Measurements from ENCODE around the gene MDFIC. TPM values are rescaled to one million over a fixed set of nuclear protein-coding genes. Genes with fewer than 3 reads are reported as not detected.

The MDFIC gene
- total and polyA plus RNA-seq, 4 experiments from 2014 or later = 68.1 to 194 (median 129) TPM

GRCh38 chr7:114931656-114932011, 9.7 kb downstream of the MDFIC start:
- no peaks in the 10 kb centered on the region for H3K27me3 ChIP-seq (ENCODE audit: insufficient read depth, low read length)
- peak; percentile 49 to 73 (median 52) for DNase-seq
- peak overlapping the region in 4 of 7 donors; percentile 91 to 94 (median 92) for H3K27ac Mint-ChIP-seq
- H3K27me3 Mint-ChIP-seq = no peaks in the 10 kb centered on the region
- peaks cover 96% of the 10 kb centered on the region for H3K4me1 ChIP-seq (ENCODE audit: insufficient read depth, low read length)
- ChIA-PET CTCF (ENCODE audit: partially characterized antibody) (interaction anchor here (1.0 to 2.0 kb wide), 7 partner anchors 8 to 68 kb away, joined by 3 to 8 read pairs (median 4); no protein-coding TSS in a partner anchor), POLR2A (ENCODE audit: partially characterized antibody) (interaction anchor here (0.9 to 7.3 kb wide), 6 partner anchors 8 to 77 kb away, joined by 3 to 74 read pairs (median 4); partner anchors contain the start of gene MDFIC)
- peaks cover 6 to 52% (median 24%) of the 10 kb centered on the region in 4 donors for H3K4me1 Mint-ChIP-seq
- no peaks in the 10 kb centered on the region for H3K36me3 ChIP-seq (ENCODE audit: insufficient read depth, low read length)
- H3K9me3 Mint-ChIP-seq = no peaks in the 10 kb centered on the region
- peaks cover 0 to 8% of the 10 kb centered on the region in 2 donors for H3K36me3 Mint-ChIP-seq
- intact Hi-C loops (cut with micrococcal nuclease) = loop anchor here (1.0 to 5.0 kb wide), 3 partner anchors 8 to 36 kb away; no protein-coding TSS in a partner anchor
- H3K9me3 ChIP-seq (ENCODE audit: control insufficient read depth in 1 of 2, low read length in 2 of 2) = no peaks in the 10 kb centered on the region
- peak overlapping the region; percentile 54 to 62 for H3K4me3 ChIP-seq (ENCODE audit: low read length in 2 of 2)
- peak overlapping the region; percentile 59 for H3K27ac ChIP-seq (ENCODE audit: low read depth, low read length)
- H3K4me3 Mint-ChIP-seq = peak overlapping the region in 2 of 8 donors; percentile 79 to 89

- peak overlapping the region; percentile 59 for H3K27ac ChIP-seq (ENCODE audit: low read depth, low read length)
- no peaks in the 10 kb centered on the region for H3K27me3 ChIP-seq (ENCODE audit: insufficient read depth, low read length)
- H3K36me3 ChIP-seq (ENCODE audit: insufficient read depth, low read length) = no peaks in the 10 kb centered on the region
- H3K9me3 ChIP-seq (ENCODE audit: control insufficient read depth in 1 of 2, low read length in 2 of 2) = no peaks in the 10 kb centered on the region
- intact Hi-C loops (cut with micrococcal nuclease) = loop anchor here (2.0 to 5.0 kb wide), 2 partner anchors 16 to 34 kb away; no protein-coding TSS in a partner anchor
- DNase-seq = no peak
- Mint-ChIP-seq H3K9me3 (no peaks in the 10 kb centered on the region), H3K4me1 (peaks cover 8 to 52% (median 27%) of the 10 kb centered on the region in 4 donors), H3K4me3 (peak overlapping the region in 3 of 8 donors; percentile 66 to 89 (median 79)), H3K27ac (peak overlapping the region in 5 of 7 donors; percentile 91 to 94 (median 91)), H3K36me3 (peaks cover 4 to 8% of the 10 kb centered on the region in 2 donors), H3K27me3 (no peaks in the 10 kb centered on the region)
- peaks cover 92% of the 10 kb centered on the region for H3K4me1 ChIP-seq (ENCODE audit: insufficient read depth, low read length)
- POLR2A ChIA-PET (ENCODE audit: partially characterized antibody) = interaction anchor here (0.8 to 7.3 kb wide), 5 partner anchors 10 to 43 kb away, joined by 3 to 74 read pairs (median 5); partner anchors contain the start of gene MDFIC
- CTCF ChIA-PET (ENCODE audit: partially characterized antibody) = interaction anchor here (0.9 to 2.0 kb wide), 6 partner anchors 9 to 68 kb away, joined by 3 to 8 read pairs (median 6); no protein-coding TSS in a partner anchor
- peak overlapping the region in 1 of 2 donors; percentile 62 for H3K4me3 ChIP-seq (ENCODE audit: low read length in 2 of 2)
Measured at GRCh38 chr7:114932991-114933390, 11.1 kb downstream of the MDFIC start.

GRCh38 chr7:114933658-114934057, 11.8 kb downstream of the MDFIC start:
- H3K27ac Mint-ChIP-seq = peak overlapping the region in 6 of 7 donors; percentile 2 to 92 (median 74)
- Histone ChIP-seq H3K4me3 (ENCODE audit: low read length in 2 of 2) (no peak overlapping the region), H3K9me3 (ENCODE audit: control insufficient read depth in 1 of 2, low read length in 2 of 2) (no peaks in the 10 kb centered on the region), H3K27ac (ENCODE audit: low read depth, low read length) (peak overlapping the region; percentile 7), H3K4me1 (ENCODE audit: insufficient read depth, low read length) (peaks cover 89% of the 10 kb centered on the region), H3K36me3 (ENCODE audit: insufficient read depth, low read length) (no peaks in the 10 kb centered on the region), H3K27me3 (ENCODE audit: insufficient read depth, low read length) (no peaks in the 10 kb centered on the region)
- intact Hi-C loops (cut with micrococcal nuclease) = loop anchor here (2.0 to 5.0 kb wide), 2 partner anchors 15 to 34 kb away; no protein-coding TSS in a partner anchor
- peak overlapping the region in 3 of 8 donors; percentile 3 to 66 (median 8) for H3K4me3 Mint-ChIP-seq
- POLR2A ChIA-PET (ENCODE audit: partially characterized antibody) = interaction anchor here (2.0 to 7.3 kb wide), 2 partner anchors 11 to 15 kb away, joined by 6 to 74 read pairs; partner anchors contain the start of gene MDFIC
- H3K9me3 Mint-ChIP-seq = no peaks in the 10 kb centered on the region
- H3K27me3 Mint-ChIP-seq = no peaks in the 10 kb centered on the region
- CTCF ChIA-PET (ENCODE audit: partially characterized antibody) = interaction anchor here (0.8 to 2.0 kb wide), 6 partner anchors 8 to 68 kb away, joined by 3 to 8 read pairs (median 4); no protein-coding TSS in a partner anchor
- H3K36me3 Mint-ChIP-seq = peaks cover 6 to 9% of the 10 kb centered on the region in 2 donors
- peaks cover 12 to 55% (median 31%) of the 10 kb centered on the region in 4 donors for H3K4me1 Mint-ChIP-seq
- no peak for DNase-seq

GRCh38 chr7:114934086-114934485, 12.2 kb downstream of the MDFIC start:
- Histone ChIP-seq H3K36me3 (ENCODE audit: insufficient read depth, low read length) (no peaks in the 10 kb centered on the region), H3K9me3 (ENCODE audit: control insufficient read depth in 1 of 2, low read length in 2 of 2) (no peaks in the 10 kb centered on the region), H3K4me3 (ENCODE audit: low read length in 2 of 2) (no peak overlapping the region), H3K27ac (ENCODE audit: low read depth, low read length) (peak overlapping the region; percentile 7), H3K27me3 (ENCODE audit: insufficient read depth, low read length) (no peaks in the 10 kb centered on the region), H3K4me1 (ENCODE audit: insufficient read depth, low read length) (peaks cover 90% of the 10 kb centered on the region)
- intact Hi-C loops (cut with micrococcal nuclease) = loop anchor here (5.0 kb wide), 1 partner anchor 33 kb away; no protein-coding TSS in a partner anchor
- DNase-seq = no peak
- H3K27ac Mint-ChIP-seq = peak overlapping the region in 6 of 7 donors; percentile 65 to 92 (median 70)
- CTCF ChIA-PET (ENCODE audit: partially characterized antibody) = interaction anchor here (0.8 to 1.8 kb wide), 4 partner anchors 8 to 69 kb away, joined by 3 to 6 read pairs (median 4); no protein-coding TSS in a partner anchor
- H3K36me3 Mint-ChIP-seq = peaks cover 7 to 9% of the 10 kb centered on the region in 2 donors
- H3K27me3 Mint-ChIP-seq = no peaks in the 10 kb centered on the region
- peak overlapping the region in 3 of 8 donors; percentile 3 to 66 (median 5) for H3K4me3 Mint-ChIP-seq
- POLR2A ChIA-PET (ENCODE audit: partially characterized antibody) = interaction anchor here (2.0 to 7.3 kb wide), 2 partner anchors 12 to 16 kb away, joined by 6 to 74 read pairs; partner anchors contain the start of gene MDFIC
- H3K9me3 Mint-ChIP-seq = no peaks in the 10 kb centered on the region
- peaks cover 15 to 57% (median 33%) of the 10 kb centered on the region in 4 donors for H3K4me1 Mint-ChIP-seq

GRCh38 chr7:114934713-114935112, 12.8 kb downstream of the MDFIC start:
- DNase-seq = no peak
- Mint-ChIP-seq H3K4me1 (peaks cover 21 to 60% (median 37%) of the 10 kb centered on the region in 4 donors), H3K27ac (peak overlapping the region in 6 of 7 donors; percentile 67 to 92 (median 82)), H3K4me3 (peak overlapping the region in 5 of 8 donors; percentile 22 to 68 (median 66)), H3K27me3 (no peaks in the 10 kb centered on the region), H3K9me3 (no peaks in the 10 kb centered on the region), H3K36me3 (peaks cover 7 to 9% of the 10 kb centered on the region in 2 donors)
- CTCF ChIA-PET (ENCODE audit: partially characterized antibody) = interaction anchor here (1.3 to 2.4 kb wide), 2 partner anchors 11 to 69 kb away, joined by 4 to 9 read pairs; no protein-coding TSS in a partner anchor
- intact Hi-C loops (cut with micrococcal nuclease) = loop anchor here (5.0 kb wide), 1 partner anchor 33 kb away; no protein-coding TSS in a partner anchor
- no peaks in the 10 kb centered on the region for H3K36me3 ChIP-seq (ENCODE audit: insufficient read depth, low read length)
- H3K4me1 ChIP-seq (ENCODE audit: insufficient read depth, low read length) = peaks cover 90% of the 10 kb centered on the region
- H3K4me3 ChIP-seq (ENCODE audit: low read length in 2 of 2) = no peak overlapping the region
- H3K9me3 ChIP-seq (ENCODE audit: control insufficient read depth in 1 of 2, low read length in 2 of 2) = no peaks in the 10 kb centered on the region
- H3K27ac ChIP-seq (ENCODE audit: low read depth, low read length) = no peak overlapping the region
- no peaks in the 10 kb centered on the region for H3K27me3 ChIP-seq (ENCODE audit: insufficient read depth, low read length)
- POLR2A ChIA-PET (ENCODE audit: partially characterized antibody) = interaction anchor here (7.3 kb wide), 1 partner anchor 12 kb away, joined by 74 read pairs; the partner anchor contains the start of gene MDFIC

- H3K4me3 Mint-ChIP-seq = peak overlapping the region in 7 of 8 donors; percentile 18 to 74 (median 62)
- peaks cover 38 to 67% (median 50%) of the 10 kb centered on the region in 4 donors for H3K4me1 Mint-ChIP-seq
- CTCF ChIA-PET (ENCODE audit: partially characterized antibody) = interaction anchor here (2.4 to 9.6 kb wide), 2 partner anchors 13 to 71 kb away, joined by 9 to 138 read pairs; no protein-coding TSS in a partner anchor
- Histone ChIP-seq H3K27me3 (ENCODE audit: insufficient read depth, low read length) (no peaks in the 10 kb centered on the region), H3K27ac (ENCODE audit: low read depth, low read length) (no peak overlapping the region), H3K4me3 (ENCODE audit: low read length in 2 of 2) (no peak overlapping the region), H3K9me3 (ENCODE audit: control insufficient read depth in 1 of 2, low read length in 2 of 2) (no peaks in the 10 kb centered on the region), H3K4me1 (ENCODE audit: insufficient read depth, low read length) (peaks cover 90% of the 10 kb centered on the region), H3K36me3 (ENCODE audit: insufficient read depth, low read length) (no peaks in the 10 kb centered on the region)
- POLR2A ChIA-PET (ENCODE audit: partially characterized antibody) = interaction anchor here (7.3 kb wide), 1 partner anchor 14 kb away, joined by 74 read pairs; the partner anchor contains the start of gene MDFIC
- no peak for DNase-seq
- H3K27me3 Mint-ChIP-seq = no peaks in the 10 kb centered on the region
- H3K9me3 Mint-ChIP-seq = no peaks in the 10 kb centered on the region
- H3K27ac Mint-ChIP-seq = peak overlapping the region in 3 of 7 donors; percentile 19 to 54 (median 30)
- intact Hi-C loops (cut with micrococcal nuclease) = loop anchor here (1.0 to 2.0 kb wide), 2 partner anchors 11 to 14 kb away; partner anchors contain the start of gene MDFIC
- peaks cover 19% of the 10 kb centered on the region in 2 donors for H3K36me3 Mint-ChIP-seq
Measured at GRCh38 chr7:114936471-114936870, 14.6 kb downstream of the MDFIC start.
